CD4-positive, alpha-beta T cell treated with Interleukin-1 beta for 1 hour (primary cell): ENCODE measurements around the gene PAFAH1B1.
"Not testable (repeated sequence)": the region's sequence is repeated elsewhere in the genome, so short reads cannot be mapped to it uniquely, and the experiment has no call there.

Experiments used
- DNase-seq, 2 donors: peaks; one replicate each; pipeline ENCODE4 v3.0.0-alpha.2; 2020 to 2022

Gene PAFAH1B1

GRCh38 chr17:2636169-2636930 lies 42.9 kb downstream of the PAFAH1B1 start:
- no peak for DNase-seq

DNA sequence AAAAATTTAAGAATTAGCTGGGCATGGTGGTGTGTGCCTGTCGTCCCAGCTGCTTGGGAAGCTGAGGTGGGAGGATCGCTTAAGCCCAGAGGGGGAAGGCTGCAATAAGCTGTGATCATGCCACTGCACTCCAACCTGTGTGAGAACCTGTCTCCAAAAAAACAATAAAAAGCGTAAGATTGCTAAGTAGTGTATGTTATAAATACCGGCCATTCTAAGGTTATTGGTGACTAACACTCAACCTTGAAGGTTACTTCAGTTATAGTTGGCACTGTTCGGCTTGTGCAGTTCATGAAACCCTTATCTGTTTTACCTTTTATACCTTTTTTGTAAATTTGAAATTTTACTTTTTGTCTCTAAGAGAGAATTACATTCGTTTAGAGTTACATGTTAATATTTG lies 44.0 kb downstream of the PAFAH1B1 start:
- no peak for DNase-seq

DNA sequence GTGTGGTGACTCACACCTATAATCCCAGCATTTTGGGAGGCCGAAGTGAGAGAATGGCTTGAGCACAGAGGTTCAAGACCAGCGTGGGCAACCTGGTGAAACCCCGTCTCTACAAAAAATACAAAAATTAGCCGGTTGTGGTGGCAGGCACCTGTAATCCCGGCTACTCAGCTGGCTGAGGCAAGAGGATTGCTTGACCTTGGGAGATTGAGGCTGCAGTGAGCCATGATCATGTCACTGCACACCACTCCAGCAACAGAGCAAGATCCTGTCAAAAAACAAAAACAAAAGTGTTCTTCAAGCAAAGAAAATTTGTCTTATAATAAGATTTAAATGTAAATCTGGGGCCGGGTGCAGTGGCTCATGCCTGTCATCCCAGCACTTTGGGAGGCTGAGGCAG lies 51.5 kb downstream of the PAFAH1B1 start:
- no peak for DNase-seq

- DNase-seq, result no peak
Measured at GRCh38 chr17:2647957-2648356, 54.5 kb downstream of the PAFAH1B1 start.

GRCh38 chr17:2649191-2649590 lies 55.7 kb downstream of the PAFAH1B1 start:
- no peak for DNase-seq

GRCh38 chr17:2652911-2653310 lies 59.5 kb downstream of the PAFAH1B1 start:
- not testable (repeated sequence) for DNase-seq

DNA sequence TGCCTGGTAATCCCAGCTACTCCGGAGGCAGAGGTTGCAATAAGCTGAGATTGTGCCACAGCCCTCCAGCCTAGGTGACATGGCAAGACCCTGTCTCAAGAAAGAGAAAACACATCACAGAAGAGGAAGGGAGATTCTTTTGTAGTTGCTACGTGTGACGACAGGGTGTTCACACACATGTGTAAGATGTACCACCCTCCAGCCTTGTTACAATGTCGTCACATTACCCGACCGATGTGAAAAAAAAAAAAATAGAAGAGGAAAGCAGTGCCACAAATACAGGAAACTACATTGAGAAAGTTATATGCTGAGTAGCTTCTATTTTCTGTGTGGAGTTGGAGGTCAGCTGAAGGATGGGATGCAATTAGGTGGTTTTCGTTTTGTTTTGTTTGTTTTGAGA lies 62.1 kb downstream of the PAFAH1B1 start:
- DNase-seq, result no peak

- DNase-seq, result no peak
Measured at GRCh38 chr17:2656283-2656682, 62.8 kb downstream of the PAFAH1B1 start.

DNA sequence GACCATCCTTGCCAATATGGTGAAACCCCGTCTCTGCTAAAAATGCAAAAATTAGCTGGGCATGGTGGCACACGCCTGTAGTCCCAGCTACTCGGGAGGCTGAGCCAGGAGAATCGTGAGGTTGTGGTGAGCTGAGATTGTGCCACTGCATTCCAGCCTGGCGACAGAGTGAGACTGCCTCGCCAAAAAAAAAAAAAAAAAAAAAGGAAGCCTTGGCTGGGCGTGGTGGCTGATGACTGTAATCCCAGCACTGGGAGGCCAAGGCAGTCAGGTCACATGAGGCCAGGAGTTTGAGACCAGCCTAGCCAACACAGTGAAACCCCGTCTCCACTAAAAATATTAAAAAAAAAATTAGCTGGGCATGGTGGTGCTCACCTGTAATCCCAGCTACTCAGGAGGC lies 65.9 kb downstream of the PAFAH1B1 start:
- DNase-seq, result peak in 1 of 2 donors; percentile 10

- not testable (repeated sequence) for DNase-seq
Measured at GRCh38 chr17:2660410-2660809, 67.0 kb downstream of the PAFAH1B1 start.

GRCh38 chr17:2672026-2672425 lies 78.6 kb downstream of the PAFAH1B1 start:
- DNase-seq, result no peak

- DNase-seq, result not testable (repeated sequence)
Measured at GRCh38 chr17:2679247-2679646, 85.8 kb downstream of the PAFAH1B1 start.

- no peak for DNase-seq
Measured at GRCh38 chr17:2680961-2681360, 87.5 kb downstream of the PAFAH1B1 start.

DNA sequence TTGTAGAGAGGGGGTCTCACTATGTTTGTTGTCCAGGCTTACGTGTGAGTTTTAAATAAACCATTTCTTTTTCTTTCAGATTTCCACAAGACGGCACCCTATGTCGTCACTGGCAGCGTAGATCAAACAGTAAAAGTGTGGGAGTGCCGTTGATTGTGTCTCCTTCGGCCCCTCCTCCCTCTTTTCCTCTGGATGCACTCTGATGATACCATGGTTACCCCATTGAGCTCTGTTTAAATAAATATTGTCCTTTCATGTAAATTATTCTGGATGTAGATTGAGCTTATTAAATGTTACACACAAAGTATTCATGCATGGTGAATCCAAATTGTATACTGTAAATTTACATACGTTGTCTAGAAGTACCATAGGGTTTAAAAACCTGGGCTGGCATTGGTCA lies 88.2 kb downstream of the PAFAH1B1 start:
- DNase-seq, result no peak

DNA sequence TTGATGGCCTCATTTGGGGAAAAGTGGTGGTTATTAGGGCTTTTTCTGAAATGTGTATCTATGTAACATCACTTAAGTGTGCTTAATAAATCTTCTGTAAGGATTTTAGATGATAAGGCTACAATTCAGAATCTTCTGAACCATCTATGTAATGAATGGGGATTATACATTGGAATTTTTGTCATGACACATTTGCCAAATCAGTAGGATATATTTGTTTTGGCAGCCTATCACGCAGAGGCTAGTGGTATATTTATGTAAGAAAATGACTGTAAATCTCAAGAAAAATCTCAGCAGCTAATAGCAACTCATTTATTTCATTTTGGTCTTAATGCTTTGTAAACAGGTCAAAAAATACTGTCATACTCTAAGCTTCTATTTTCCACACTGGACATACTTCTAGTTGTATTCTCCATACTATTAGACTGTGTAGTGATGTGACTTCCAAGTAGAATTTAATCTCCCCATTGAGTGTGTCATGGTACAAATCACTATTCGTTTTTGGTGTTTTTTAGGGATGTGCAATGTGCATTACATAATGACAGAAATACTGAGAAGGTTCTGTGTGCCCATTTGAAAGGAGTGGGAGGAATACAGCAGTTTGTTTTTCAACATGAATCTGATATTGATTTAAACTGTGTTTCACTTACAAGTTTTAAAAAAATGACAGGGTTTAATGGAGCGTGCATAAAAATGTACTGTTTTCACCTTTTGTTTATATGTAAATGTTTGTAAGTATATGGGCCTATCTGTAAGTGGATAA lies 88.9 kb downstream of the PAFAH1B1 start:
- no peak for DNase-seq

DNA sequence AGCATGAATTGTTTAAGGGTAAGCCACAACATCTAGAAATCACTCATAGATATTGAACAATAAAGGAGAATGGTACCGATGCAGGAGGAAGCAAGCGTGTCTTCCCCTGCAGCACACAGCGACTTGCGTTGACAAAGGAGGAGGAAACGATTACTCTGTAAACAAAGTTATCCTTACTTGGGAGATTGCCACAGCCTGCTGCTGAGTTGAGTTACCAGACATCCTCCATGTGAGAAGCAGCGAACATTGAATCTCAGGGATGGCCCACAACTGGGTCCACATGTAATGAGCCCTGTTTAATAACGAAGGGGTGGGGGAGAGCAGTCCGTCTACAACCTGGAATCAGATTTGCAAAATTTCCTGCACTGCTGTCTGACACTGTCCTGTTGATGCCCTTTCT lies 90.5 kb downstream of the PAFAH1B1 start:
- DNase-seq, result no peak

DNA sequence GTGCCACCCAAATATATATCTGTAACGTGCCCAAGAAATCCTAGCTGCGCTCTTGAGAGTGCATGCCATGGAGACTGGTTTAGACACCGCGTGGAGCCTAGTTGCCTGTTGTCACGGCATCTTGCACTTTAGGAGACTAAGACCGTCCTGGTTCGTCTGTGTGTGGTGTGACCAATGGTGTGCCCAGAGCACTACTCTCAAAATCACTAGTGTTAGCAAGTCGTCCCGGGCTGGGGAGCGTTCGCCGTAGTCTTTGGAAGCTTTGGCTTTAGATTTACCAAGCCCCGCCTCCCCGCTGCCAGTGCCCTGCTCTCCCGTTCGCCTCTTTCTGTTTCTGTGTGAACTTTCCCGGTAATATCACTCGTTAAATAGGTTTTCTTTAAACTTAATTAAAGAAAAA lies 91.1 kb downstream of the PAFAH1B1 start:
- no peak for DNase-seq

GRCh38 chr17:2685696-2686095 lies 92.2 kb downstream of the PAFAH1B1 start:
- no peak for DNase-seq

GRCh38 chr17:2687074-2687418 lies 93.6 kb downstream of the PAFAH1B1 start:
- no peak for DNase-seq

- no peak for DNase-seq
Measured at GRCh38 chr17:2688351-2689342, 95.2 kb downstream of the PAFAH1B1 start.

- DNase-seq, result peak; percentile 35 to 54
Measured at GRCh38 chr17:2689411-2690164, 96.1 kb downstream of the PAFAH1B1 start.
